ENCODE results near the gene PPIB. TPM values are rescaled to one million over a fixed set of nuclear protein-coding genes. Genes with fewer than 3 reads are reported as not detected.

PPIB gene
- total RNA-seq, 1 donor from 2014 or later = 674 TPM

- no peaks in the 10 kb centered on the region for H3K4me1 ChIP-seq
- intact Hi-C loops (cut with DNase I) = no loop called here
- no peak overlapping the region for H3K4me3 ChIP-seq
- TF ChIP-seq, protein P1, sequence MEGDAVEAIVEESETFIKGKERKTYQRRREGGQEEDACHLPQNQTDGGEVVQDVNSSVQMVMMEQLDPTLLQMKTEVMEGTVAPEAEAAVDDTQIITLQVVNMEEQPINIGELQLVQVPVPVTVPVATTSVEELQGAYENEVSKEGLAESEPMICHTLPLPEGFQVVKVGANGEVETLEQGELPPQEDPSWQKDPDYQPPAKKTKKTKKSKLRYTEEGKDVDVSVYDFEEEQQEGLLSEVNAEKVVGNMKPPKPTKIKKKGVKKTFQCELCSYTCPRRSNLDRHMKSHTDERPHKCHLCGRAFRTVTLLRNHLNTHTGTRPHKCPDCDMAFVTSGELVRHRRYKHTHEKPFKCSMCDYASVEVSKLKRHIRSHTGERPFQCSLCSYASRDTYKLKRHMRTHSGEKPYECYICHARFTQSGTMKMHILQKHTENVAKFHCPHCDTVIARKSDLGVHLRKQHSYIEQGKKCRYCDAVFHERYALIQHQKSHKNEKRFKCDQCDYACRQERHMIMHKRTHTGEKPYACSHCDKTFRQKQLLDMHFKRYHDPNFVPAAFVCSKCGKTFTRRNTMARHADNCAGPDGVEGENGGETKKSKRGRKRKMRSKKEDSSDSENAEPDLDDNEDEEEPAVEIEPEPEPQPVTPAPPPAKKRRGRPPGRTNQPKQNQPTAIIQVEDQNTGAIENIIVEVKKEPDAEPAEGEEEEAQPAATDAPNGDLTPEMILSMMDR (IDR thresholded peaks at IDR 0.05) = no peak
- H3K9me3 ChIP-seq = no peaks in the 10 kb centered on the region
- H3K27me3 ChIP-seq = no peaks in the 10 kb centered on the region
- H3K27ac ChIP-seq = no peak overlapping the region
- peaks cover 86 to 100% of the 10 kb centered on the region in 2 donors for H3K36me3 ChIP-seq
- DNase-seq (ENCODE audit: low spot score in 2 of 2) = no peak
Measured at GRCh38 chr15:64133623-64134344, 29.0 kb downstream of the PPIB start.

GRCh38 chr15:64132217-64132616 is 30.6 kb downstream of the PPIB start:
- Histone ChIP-seq H3K9me3 (no peaks in the 10 kb centered on the region), H3K27ac (no peak overlapping the region), H3K4me1 (no peaks in the 10 kb centered on the region), H3K27me3 (no peaks in the 10 kb centered on the region), H3K4me3 (no peak overlapping the region), H3K36me3 (peaks cover 88 to 100% of the 10 kb centered on the region in 2 donors)
- DNase-seq (ENCODE audit: low spot score in 2 of 2) = no peak
- intact Hi-C loops (cut with DNase I) = no loop called here
- TF ChIP-seq, protein P1 (IDR thresholded peaks at IDR 0.05) = no peak

DNA sequence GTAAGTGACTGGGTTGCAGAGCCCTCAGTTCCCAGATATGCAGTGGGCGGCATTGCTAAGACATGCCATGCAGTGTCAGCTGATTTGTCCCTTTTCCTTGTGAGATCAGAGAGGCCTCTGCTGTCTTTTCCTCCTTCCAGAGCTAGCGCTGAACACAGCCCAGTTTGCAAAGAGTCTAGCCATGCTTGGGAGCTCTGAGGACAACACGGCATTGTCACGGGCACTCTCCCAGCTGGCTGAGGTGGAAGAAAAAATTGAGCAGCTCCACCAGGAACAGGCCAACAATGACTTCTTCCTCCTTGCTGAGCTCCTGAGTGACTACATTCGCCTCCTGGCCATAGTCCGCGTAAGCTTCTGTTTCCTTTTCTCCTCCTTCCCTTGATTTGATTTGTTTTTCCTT is 31.3 kb downstream of the PPIB start:
- TF ChIP-seq, protein P1 (IDR thresholded peaks at IDR 0.05) = no peak
- DNase-seq (ENCODE audit: low spot score in 2 of 2) = no peak

GRCh38 chr15:64130159-64130558 is 32.7 kb downstream of the PPIB start:
- no peak for DNase-seq (ENCODE audit: low spot score in 2 of 2)
- intact Hi-C loops (cut with DNase I) = no loop called here
- Histone ChIP-seq H3K4me1 (no peaks in the 10 kb centered on the region), H3K9me3 (no peaks in the 10 kb centered on the region), H3K4me3 (no peak overlapping the region), H3K36me3 (peaks cover 82 to 99% of the 10 kb centered on the region in 2 donors), H3K27me3 (no peaks in the 10 kb centered on the region), H3K27ac (no peak overlapping the region)
- TF ChIP-seq, protein P1 (IDR thresholded peaks at IDR 0.05) = no peak

More for the DNA sequence above, 31.3 kb downstream of the PPIB start:
- Histone ChIP-seq H3K27me3 (no peaks in the 10 kb centered on the region), H3K36me3 (peaks cover 88 to 100% of the 10 kb centered on the region in 2 donors), H3K27ac (no peak overlapping the region), H3K4me1 (no peaks in the 10 kb centered on the region), H3K4me3 (no peak overlapping the region), H3K9me3 (no peaks in the 10 kb centered on the region)
- intact Hi-C loops (cut with DNase I) = no loop called here

GRCh38 chr15:64127521-64128270 is 35.1 kb downstream of the PPIB start:
- Histone ChIP-seq H3K36me3 (peaks cover 89 to 96% of the 10 kb centered on the region in 2 donors), H3K27me3 (no peaks in the 10 kb centered on the region), H3K9me3 (no peaks in the 10 kb centered on the region), H3K4me1 (no peaks in the 10 kb centered on the region), H3K27ac (no peak overlapping the region), H3K4me3 (no peak overlapping the region)
- intact Hi-C loops (cut with DNase I) = no loop called here
- TF ChIP-seq, protein P1 (IDR thresholded peaks at IDR 0.05) = no peak
- DNase-seq (ENCODE audit: low spot score in 2 of 2) = no peak
